A549 (cell line): ENCODE results near the gene PLEKHA6. TPM values are rescaled to one million over a fixed set of nuclear protein-coding genes. Genes with fewer than 3 reads are reported as not detected.

Source experiments
- ATAC-seq, 2 experiments: fragments of 200-7000 bp in 1 of 2; fragments of >200 bp in 1 of 2; cut with Nextera tagmentation in 1 of 2; cut with Tn5 transposase in 1 of 2; 3 replicates each; pipeline versions ENCODE4 v1.8.0 to v1.9.1; 2018 to 2020; ENCODE audit warnings: mild to moderate bottlenecking in 1 of 2, moderate library complexity in 1 of 2
- CTCF ChIA-PET: fragments of 300-600 bp; sonication (Branson Sonifier 250); formaldehyde crosslinking; extraction: SDS; loops from one replicate; lab custom pipeline; 2021; ENCODE audit warnings: antibody characterized with exemption, inconsistent platforms; lab: Yijun Ruan, JAX
- POLR2A ChIA-PET: fragments of 350-600 bp; formaldehyde crosslinking; extraction: SDS; loops from one replicate; lab custom pipeline; 2021; ENCODE audit warnings: antibody characterized with exemption, inconsistent platforms; lab: Yijun Ruan, JAX
- DNase-seq, 2 experiments: peaks; one replicate each; pipeline versions ENCODE4 v3.0.0 to v3.0.0-alpha.2; 2011 to 2016; ENCODE audit warnings: low read depth in 1 of 2, low spot score in 1 of 2
- FAIRE-seq: peaks from 2 replicates; lab custom pipeline; 2011; peaks lifted over from hg19 to GRCh38; lab: Jason Lieb, UNC
- H3K27ac ChIP-seq, 2 experiments: fragments of >200 bp; sonication (Bioruptor Twin); formaldehyde crosslinking; 3 replicates each; pipeline ENCODE4 v1.5.1; 2016 to 2017
- H3K4me1 ChIP-seq: fragments of >200 bp; sonication (Bioruptor Twin); formaldehyde crosslinking; 3 replicates; pipeline ENCODE4 v1.6.1; 2016
- H3K4me2 ChIP-seq: fragments of >200 bp; sonication (Bioruptor Twin); formaldehyde crosslinking; 3 replicates; pipeline ENCODE4 v1.6.1; 2016
- H3K4me3 ChIP-seq: fragments of >200 bp; sonication (Bioruptor Twin); formaldehyde crosslinking; 3 replicates; pipeline ENCODE4 v1.5.1; 2016
- H3K9me3 ChIP-seq: fragments of >200 bp; sonication (Bioruptor Twin); formaldehyde crosslinking; 3 replicates; pipeline ENCODE4 v1.6.1; 2016
- ATOH8 ChIP-seq: fragments of 250-450 bp; sonication (Bioruptor Pico); IDR thresholded peaks from 2 replicates; pipeline ENCODE4 v1.5.0; 2020; ENCODE audit warnings: low read depth, mild to moderate bottlenecking, moderate library complexity
- BHLHE40 ChIP-seq: IDR thresholded peaks from 2 replicates; pipeline ENCODE4 v1.6.1; 2012; ENCODE audit warnings: low read depth, low read length, inconsistent platforms
- CBX8 ChIP-seq: fragments of 200-600 bp; sonication (generic); IDR thresholded peaks from 2 replicates; pipeline ENCODE4 v1.6.1; 2016
- ESRRA ChIP-seq: fragments of 150-350 bp; IDR thresholded peaks from 2 replicates; pipeline ENCODE4 v1.6.1; 2014; ENCODE audit warnings: mild to moderate bottlenecking, low read length, borderline replicate concordance
- FOSL2 ChIP-seq, 2 experiments: fragments of 450-650 bp in 1 of 2; fragments of >200 bp in 1 of 2; sonication (Bioruptor Twin) in 1 of 2; formaldehyde crosslinking; IDR thresholded peaks; 2 replicates each; pipeline versions ENCODE4 v1.5.0 to v1.6.1; 2016 to 2020; ENCODE audit warnings: mild to moderate bottlenecking in 1 of 2, moderate library complexity in 1 of 2
- GATA3 ChIP-seq: IDR thresholded peaks from 2 replicates; pipeline ENCODE4 v1.6.1; 2012; ENCODE audit warnings: borderline replicate concordance
- HOXA7 ChIP-seq: fragments of 250-450 bp; sonication (Bioruptor Pico); IDR thresholded peaks from 2 replicates; pipeline ENCODE4 v1.5.0; 2020; ENCODE audit warnings: mild to moderate bottlenecking, moderate library complexity
- HOXB5 ChIP-seq: fragments of 250-450 bp; sonication (Bioruptor Pico); IDR thresholded peaks from 2 replicates; pipeline ENCODE4 v1.5.0; 2020; ENCODE audit warnings: mild to moderate bottlenecking, moderate library complexity
- JUN ChIP-seq, 2 experiments: fragments of >200 bp; sonication (Bioruptor Twin); formaldehyde crosslinking; IDR thresholded peaks; 2 replicates in 1 of 2; 3 replicates in 1 of 2; pipeline ENCODE4 v1.6.1; 2016 to 2017
- KDM5A ChIP-seq: fragments of 200-600 bp; sonication (generic); IDR thresholded peaks from 2 replicates; pipeline ENCODE4 v1.6.1; 2016; ENCODE audit warnings: antibody characterized with exemption, mild to moderate bottlenecking
- MYC ChIP-seq: IDR thresholded peaks from 2 replicates; pipeline ENCODE4 v1.6.1; 2012; ENCODE audit warnings: mild to moderate bottlenecking, inconsistent platforms, low read length, improper control_type of control experiment, borderline replicate concordance
- NPAS2 ChIP-seq: fragments of 250-450 bp; sonication (Bioruptor Pico); IDR thresholded peaks from 2 replicates; pipeline ENCODE4 v1.8.0; 2022; ENCODE audit warnings: mild to moderate bottlenecking, moderate library complexity, borderline replicate concordance
- RAD21 ChIP-seq, 2 experiments: fragments of >200 bp in 1 of 2; sonication (Bioruptor Twin) in 1 of 2; formaldehyde crosslinking in 1 of 2; IDR thresholded peaks in 1 of 2; conservative IDR thresholded peaks in 1 of 2; 2 replicates in 1 of 2; 3 replicates in 1 of 2; pipeline ENCODE4 v1.6.1; 2012 to 2018; ENCODE audit warnings: inconsistent platforms in 1 of 2
- RARB ChIP-seq: fragments of 250-450 bp; sonication (Bioruptor Pico); IDR thresholded peaks from 2 replicates; pipeline ENCODE4 v1.8.0; 2021; ENCODE audit warnings: mild to moderate bottlenecking, moderate library complexity
- RFX5 ChIP-seq: fragments of 450-650 bp; IDR thresholded peaks from 2 replicates; pipeline ENCODE4 v1.7.1; 2014; ENCODE audit warnings: antibody characterized with exemption, mild to moderate bottlenecking, moderate library complexity
- RNF2 ChIP-seq: fragments of 200-600 bp; sonication (generic); IDR thresholded peaks from 2 replicates; pipeline ENCODE4 v1.6.1; 2016; ENCODE audit warnings: low read depth, mild to moderate bottlenecking, antibody characterized with exemption, moderate library complexity, borderline replicate concordance
- SMC3 ChIP-seq: fragments of >200 bp; sonication (Bioruptor Twin); formaldehyde crosslinking; IDR thresholded peaks from 3 replicates; pipeline ENCODE4 v1.6.1; 2018; ENCODE audit warnings: inconsistent platforms
- TFCP2L1 ChIP-seq: fragments of 250-450 bp; sonication (Bioruptor Pico); IDR thresholded peaks from 2 replicates; pipeline ENCODE4 v1.5.0; 2021; ENCODE audit warnings: mild to moderate bottlenecking
- ZC3H11A ChIP-seq: fragments of 450-650 bp; IDR thresholded peaks from 2 replicates; pipeline ENCODE4 v1.6.1; 2014; ENCODE audit warnings: antibody characterized with exemption, mild to moderate bottlenecking
- ZNF302 ChIP-seq: fragments of 250-450 bp; sonication (Bioruptor Pico); IDR thresholded peaks from 2 replicates; pipeline ENCODE4 v1.9.0; 2021; ENCODE audit warnings: inconsistent platforms, mild to moderate bottlenecking, moderate library complexity
- WGBS: methylation state at CpG from one replicate; pipeline ENCODE4 v1.1.6; 2017; ENCODE audit errors: missing lambda C conversion rate; 5-methylcytosine and 5-hydroxymethylcytosine counted together
- polyA plus RNA-seq, 4 experiments: library from polyadenylated mRNA; depleted of rRNA in 3 of 4; stranded (reverse); fragments of >200 nt; fragmentation: RNase III in 1 of 4; extraction: RNeasy Plus Mini Kit Qiagen cat#74134 plus additional on column Dnase treatment in 1 of 4; gene quantifications; 2 replicates in 3 of 4; 3 replicates in 1 of 4; pipeline ENCODE4 v1.2.3, GENCODE V29; 2011 to 2017
- TF ChIP-seq, protein P1 (sequence below): fragments of 150-350 bp; IDR thresholded peaks from 2 replicates; pipeline ENCODE4 v1.6.1; 2014; ENCODE audit warnings: low read depth, mild to moderate bottlenecking, low read length
- TF ChIP-seq, protein P2 (sequence below): fragments of 450-650 bp; IDR thresholded peaks from 2 replicates; pipeline ENCODE4 v1.6.1; 2014; ENCODE audit warnings: antibody characterized with exemption
- TF ChIP-seq, protein P3 (sequence below): fragments of >200 bp; sonication (Bioruptor Twin); formaldehyde crosslinking; IDR thresholded peaks from 3 replicates; pipeline ENCODE4 v1.5.1; 2016
- TF ChIP-seq, protein P4 (sequence below): IDR thresholded peaks from 2 replicates; pipeline ENCODE4 v1.6.1; 2012

The PLEKHA6 gene
- polyA plus RNA-seq, 2 of the 4 experiments (the other 2 are of a cell fraction) = 13.0 to 26.2 TPM

DNA sequence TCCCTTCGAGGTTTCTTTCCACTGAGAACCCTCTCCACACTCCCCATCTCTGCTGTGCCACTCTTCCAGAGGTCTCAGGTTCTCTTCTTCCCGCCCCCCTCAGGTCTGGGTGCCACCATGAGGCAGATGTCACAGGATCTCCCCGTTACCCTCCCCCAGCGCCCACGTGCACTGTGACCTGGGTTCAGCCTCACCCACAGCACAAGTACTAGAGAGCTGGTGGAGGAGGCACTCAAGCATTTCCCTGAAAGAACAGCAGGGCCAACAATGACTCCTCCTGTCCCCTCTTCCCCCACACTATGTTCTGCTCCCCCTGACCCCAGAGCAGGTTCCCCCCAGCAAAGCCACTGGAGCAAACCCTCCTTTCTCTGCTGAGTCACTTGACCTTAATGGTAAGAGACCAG lies 14.3 kb downstream of the PLEKHA6 start:
- TF ChIP-seq RFX5 (no peak), FOSL2 (IDR thresholded peaks at IDR 0.05) (no peak), FOSL2 (CRISPR knock-in tag; IDR thresholded peaks at IDR 0.05) (no peak), HOXA7 (no peak), RNF2 (no peak), ATOH8 (CRISPR knock-in tag) (no peak), HOXB5 (CRISPR knock-in tag) (no peak), GATA3 (no peak), RARB (no peak), NPAS2 (CRISPR knock-in tag) (no peak)
- TF ChIP-seq, protein P1, sequence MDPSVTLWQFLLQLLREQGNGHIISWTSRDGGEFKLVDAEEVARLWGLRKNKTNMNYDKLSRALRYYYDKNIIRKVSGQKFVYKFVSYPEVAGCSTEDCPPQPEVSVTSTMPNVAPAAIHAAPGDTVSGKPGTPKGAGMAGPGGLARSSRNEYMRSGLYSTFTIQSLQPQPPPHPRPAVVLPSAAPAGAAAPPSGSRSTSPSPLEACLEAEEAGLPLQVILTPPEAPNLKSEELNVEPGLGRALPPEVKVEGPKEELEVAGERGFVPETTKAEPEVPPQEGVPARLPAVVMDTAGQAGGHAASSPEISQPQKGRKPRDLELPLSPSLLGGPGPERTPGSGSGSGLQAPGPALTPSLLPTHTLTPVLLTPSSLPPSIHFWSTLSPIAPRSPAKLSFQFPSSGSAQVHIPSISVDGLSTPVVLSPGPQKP = no peak
- TF ChIP-seq, protein P2, sequence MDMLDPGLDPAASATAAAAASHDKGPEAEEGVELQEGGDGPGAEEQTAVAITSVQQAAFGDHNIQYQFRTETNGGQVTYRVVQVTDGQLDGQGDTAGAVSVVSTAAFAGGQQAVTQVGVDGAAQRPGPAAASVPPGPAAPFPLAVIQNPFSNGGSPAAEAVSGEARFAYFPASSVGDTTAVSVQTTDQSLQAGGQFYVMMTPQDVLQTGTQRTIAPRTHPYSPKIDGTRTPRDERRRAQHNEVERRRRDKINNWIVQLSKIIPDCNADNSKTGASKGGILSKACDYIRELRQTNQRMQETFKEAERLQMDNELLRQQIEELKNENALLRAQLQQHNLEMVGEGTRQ = no peak
- WGBS = 79% methylated on average over 5 of the region's 5 CpGs
- Histone ChIP-seq H3K4me2 (peak overlapping the region; percentile 36), H3K27ac (peak overlapping the region; percentile 29 to 60; a peak in 5 of 6 replicates), H3K4me1 (peaks cover 53% of the 10 kb centered on the region), H3K9me3 (no peaks in the 10 kb centered on the region), H3K4me3 (no peak overlapping the region)
- ChIA-PET CTCF (interaction anchor here (1.1 to 5.4 kb wide), 3 partner anchors 18 to 139 kb away, joined by 5 to 37 read pairs (median 5); no protein-coding TSS in a partner anchor), POLR2A (no interaction called here)
- ATAC-seq (no peak; a peak in 1 of 6 replicates), FAIRE-seq (no peak), DNase-seq (no peak)

GRCh38 chr1:204344665-204345355 lies 14.9 kb downstream of the PLEKHA6 start:
- peak overlapping the region; percentile 29 to 60; a peak in 5 of 6 replicates for H3K27ac ChIP-seq
- FAIRE-seq (no peak), ATAC-seq (no peak)

More at GRCh38 chr1:204344665-204345355, 14.9 kb downstream of the PLEKHA6 start:
- no peak for DNase-seq
- 84% methylated on average over 6 of the region's 6 CpGs for WGBS
- Histone ChIP-seq H3K4me1 (peaks cover 51% of the 10 kb centered on the region), H3K4me3 (no peak overlapping the region), H3K9me3 (no peaks in the 10 kb centered on the region), H3K4me2 (peak overlapping the region; percentile 36; the same call in 2 of the 3 replicates)
- ChIA-PET POLR2A (no interaction called here), CTCF (interaction anchor here (1.1 to 7.3 kb wide), 7 partner anchors 14 to 158 kb away, joined by 4 to 38 read pairs (median 6); partner anchors contain the start of gene PLEKHA6)
- TF ChIP-seq RAD21 (conservative IDR thresholded peaks at IDR 0.05 in 1 of 2, IDR thresholded peaks at IDR 0.05 in 1 of 2) (no peak), JUN (IDR thresholded peaks at IDR 0.05) (no peak), ATOH8 (CRISPR knock-in tag) (no peak), BHLHE40 (no peak), ZNF302 (no peak), ESRRA (no peak), CBX8 (no peak), FOSL2 (IDR thresholded peaks at IDR 0.05) (no peak), FOSL2 (CRISPR knock-in tag; IDR thresholded peaks at IDR 0.05) (no peak), SMC3 (no peak), KDM5A (no peak), MYC (no peak), ZC3H11A (no peak), TFCP2L1 (CRISPR knock-in tag) (no peak)
- TF ChIP-seq, protein P3, sequence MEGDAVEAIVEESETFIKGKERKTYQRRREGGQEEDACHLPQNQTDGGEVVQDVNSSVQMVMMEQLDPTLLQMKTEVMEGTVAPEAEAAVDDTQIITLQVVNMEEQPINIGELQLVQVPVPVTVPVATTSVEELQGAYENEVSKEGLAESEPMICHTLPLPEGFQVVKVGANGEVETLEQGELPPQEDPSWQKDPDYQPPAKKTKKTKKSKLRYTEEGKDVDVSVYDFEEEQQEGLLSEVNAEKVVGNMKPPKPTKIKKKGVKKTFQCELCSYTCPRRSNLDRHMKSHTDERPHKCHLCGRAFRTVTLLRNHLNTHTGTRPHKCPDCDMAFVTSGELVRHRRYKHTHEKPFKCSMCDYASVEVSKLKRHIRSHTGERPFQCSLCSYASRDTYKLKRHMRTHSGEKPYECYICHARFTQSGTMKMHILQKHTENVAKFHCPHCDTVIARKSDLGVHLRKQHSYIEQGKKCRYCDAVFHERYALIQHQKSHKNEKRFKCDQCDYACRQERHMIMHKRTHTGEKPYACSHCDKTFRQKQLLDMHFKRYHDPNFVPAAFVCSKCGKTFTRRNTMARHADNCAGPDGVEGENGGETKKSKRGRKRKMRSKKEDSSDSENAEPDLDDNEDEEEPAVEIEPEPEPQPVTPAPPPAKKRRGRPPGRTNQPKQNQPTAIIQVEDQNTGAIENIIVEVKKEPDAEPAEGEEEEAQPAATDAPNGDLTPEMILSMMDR = no peak
- TF ChIP-seq, protein P2 = no peak
- TF ChIP-seq, protein P4, sequence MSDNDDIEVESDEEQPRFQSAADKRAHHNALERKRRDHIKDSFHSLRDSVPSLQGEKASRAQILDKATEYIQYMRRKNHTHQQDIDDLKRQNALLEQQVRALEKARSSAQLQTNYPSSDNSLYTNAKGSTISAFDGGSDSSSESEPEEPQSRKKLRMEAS = no peak
- TF ChIP-seq, protein P1 = no peak
